Stimulated activated CD4-positive, alpha-beta T cell treated with anti-CD3 and anti-CD28 coated beads, Interleukin-4, amount 100 ng/mL, for 48 hours (primary cell): Measurements from ENCODE around the gene DGCR8.
"Not testable (repeated sequence)": the region's sequence is repeated elsewhere in the genome, so short reads cannot be mapped to it uniquely, and the experiment has no call there.

ENCODE experiments used
- DNase-seq, 2 donors: peaks; one replicate each; pipeline ENCODE4 v3.0.0-alpha.2; 2020; ENCODE audit warnings: low read depth in 2 of 2

DGCR8 gene

GRCh38 chr22:20152464-20152890 lies 72.4 kb downstream of the DGCR8 start:
- no peak for DNase-seq

DNA sequence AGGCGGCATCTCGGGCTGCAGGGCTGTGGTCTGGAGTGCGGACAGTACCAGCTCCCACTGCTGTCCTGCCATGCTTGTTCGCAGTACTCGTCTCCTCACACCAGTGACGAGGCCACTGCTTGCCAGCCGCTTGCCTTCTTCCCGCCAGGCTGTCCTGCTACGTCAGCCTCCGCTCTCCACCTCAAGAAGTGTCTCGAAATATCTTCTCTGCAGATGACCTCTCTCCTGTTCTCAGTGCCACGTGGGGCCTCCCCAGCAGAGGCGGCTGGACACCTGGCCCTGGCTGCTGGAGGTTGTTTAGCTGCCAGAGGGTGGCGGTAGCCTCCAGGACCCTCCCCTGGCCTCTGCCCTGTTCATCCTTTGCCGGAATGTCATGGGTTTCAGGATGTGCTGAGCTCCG lies 73.9 kb downstream of the DGCR8 start:
- DNase-seq = no peak

DNA sequence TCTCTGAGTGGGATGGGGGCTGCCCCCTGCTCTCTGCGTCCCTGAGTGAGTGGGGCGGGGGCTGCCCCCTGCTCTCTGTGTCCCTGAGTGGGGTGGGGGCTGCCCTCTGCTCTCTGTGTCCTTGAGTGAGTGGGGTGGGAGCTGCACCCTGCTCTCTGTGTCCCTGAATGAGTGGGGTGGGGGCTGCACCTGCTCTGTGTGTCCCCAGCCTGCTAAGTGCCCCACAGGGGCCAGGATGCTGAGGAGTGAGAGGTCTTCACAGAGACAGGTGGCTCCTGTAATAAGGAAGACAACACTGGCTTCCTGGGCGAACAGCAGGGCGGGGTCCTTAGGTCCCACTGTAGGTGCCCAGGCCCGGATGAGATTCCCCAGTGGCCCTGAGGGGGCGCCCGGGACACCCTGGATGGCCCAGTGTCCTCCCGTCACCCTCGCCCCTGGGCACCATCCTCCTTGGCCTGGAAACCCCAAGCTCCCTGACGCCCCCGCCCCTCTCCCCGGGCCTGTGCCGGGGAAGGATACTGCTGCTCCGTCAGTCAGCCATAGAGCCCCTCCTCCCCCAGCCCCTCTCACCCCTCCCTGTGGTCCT lies 74.7 kb downstream of the DGCR8 start:
- DNase-seq = no peak

- no peak for DNase-seq
These were observed 75.4 kb downstream of the DGCR8 start for GRCh38 chr22:20155330-20156041.

DNA sequence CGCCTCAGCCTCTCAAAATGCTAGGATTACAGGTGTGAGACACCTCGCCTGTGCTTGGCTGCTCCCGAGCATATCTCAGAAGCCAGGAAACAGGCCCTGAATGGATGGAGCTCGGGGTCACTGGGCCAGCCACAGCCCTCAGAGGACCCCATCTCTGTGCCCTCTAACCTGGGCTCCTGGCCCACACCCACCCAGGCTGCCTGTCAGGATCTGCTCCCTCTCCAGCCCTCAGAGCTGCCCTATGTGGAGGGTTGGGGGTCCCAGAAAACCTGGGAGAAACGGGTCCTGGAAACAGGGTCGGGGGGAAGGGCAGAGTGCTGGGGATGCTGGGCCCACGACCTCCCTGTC lies 76.0 kb downstream of the DGCR8 start:
- DNase-seq = no peak

- DNase-seq = peak; percentile 75 to 96
These were observed 76.8 kb downstream of the DGCR8 start for GRCh38 chr22:20156611-20157429.

DNA sequence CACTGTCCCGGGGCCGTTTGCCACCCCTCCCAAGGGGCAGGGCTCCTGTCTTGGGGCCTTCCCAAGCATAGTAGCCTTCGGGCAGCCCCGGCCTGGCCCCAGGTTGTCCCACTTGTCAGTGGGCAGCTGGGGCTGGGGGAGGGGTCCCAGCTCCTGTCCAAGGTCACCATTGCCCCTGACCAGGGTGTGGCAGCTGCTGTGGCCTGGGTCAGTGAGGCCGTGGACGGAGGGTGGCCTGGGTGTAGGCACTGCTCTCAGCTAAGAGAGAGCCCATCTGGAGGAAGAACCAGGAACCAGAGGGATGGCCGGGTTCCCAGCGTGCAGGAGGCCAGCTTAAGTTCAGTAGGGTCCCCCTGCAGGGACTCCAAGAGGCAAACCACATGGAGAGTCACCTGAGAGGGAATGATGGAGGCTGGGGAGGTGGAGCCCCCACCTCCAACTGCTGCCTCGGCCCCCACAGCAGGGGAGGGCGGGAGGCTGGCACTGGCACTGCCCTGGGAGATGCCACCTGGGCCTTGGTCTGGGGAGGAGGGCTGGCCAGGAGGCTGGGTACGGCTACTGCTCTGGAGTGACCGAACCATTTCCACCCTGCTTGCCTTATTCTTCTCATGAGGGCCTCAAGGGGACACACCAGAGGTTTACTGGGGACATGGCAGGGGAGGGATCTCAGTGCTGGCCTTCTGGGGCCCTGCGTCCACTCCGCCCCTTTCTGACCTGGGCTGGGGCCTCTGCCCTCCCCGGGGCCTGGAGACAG lies 77.6 kb downstream of the DGCR8 start:
- DNase-seq = no peak

- DNase-seq = no peak
These were observed 78.5 kb downstream of the DGCR8 start for GRCh38 chr22:20158391-20159036.

DNA sequence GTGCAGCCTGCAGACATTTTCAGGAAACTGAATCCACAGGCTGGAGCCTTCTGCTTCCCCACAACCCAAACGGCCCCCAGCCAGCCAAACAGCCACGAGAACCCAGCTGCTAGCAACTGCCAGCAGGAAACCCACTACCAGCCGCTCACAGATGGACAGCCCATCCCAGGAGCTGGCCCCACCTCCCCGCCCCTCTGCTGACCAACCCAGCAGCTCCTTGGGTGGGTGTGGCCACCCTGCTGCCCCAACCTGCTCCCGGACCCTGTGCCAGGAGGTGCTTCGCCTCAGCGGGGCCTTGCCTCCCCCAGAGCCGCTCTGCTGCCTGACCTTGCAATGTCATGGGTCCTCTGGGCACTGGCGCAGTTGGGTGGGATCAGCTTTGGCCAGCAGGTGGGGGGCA lies 79.0 kb downstream of the DGCR8 start:
- DNase-seq = no peak

DNA sequence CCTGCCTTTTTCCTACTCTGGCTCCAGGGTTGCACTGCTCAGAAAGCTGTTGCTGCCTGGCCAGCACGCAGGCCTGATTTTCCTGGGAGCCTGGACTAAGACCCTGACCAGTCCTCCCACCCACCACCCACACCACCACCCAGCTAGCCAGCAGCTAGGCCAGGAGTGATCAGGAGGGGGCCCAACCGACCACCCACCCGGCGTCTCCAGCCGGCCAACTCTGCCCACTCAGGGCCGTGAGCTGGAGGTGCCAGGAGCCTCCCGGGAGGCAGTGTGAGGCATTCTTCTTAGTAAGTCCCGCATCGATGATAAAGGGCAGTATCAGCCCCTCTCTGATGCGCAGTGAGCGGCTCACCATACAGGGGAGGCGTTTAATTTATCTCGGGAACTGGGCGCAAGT lies 79.5 kb downstream of the DGCR8 start:
- not testable (repeated sequence) for DNase-seq

- no peak for DNase-seq
These were observed 80.0 kb downstream of the DGCR8 start for GRCh38 chr22:20160041-20160440.
